ENCODE data around the gene COPG2.

COPG2 gene

DNA sequence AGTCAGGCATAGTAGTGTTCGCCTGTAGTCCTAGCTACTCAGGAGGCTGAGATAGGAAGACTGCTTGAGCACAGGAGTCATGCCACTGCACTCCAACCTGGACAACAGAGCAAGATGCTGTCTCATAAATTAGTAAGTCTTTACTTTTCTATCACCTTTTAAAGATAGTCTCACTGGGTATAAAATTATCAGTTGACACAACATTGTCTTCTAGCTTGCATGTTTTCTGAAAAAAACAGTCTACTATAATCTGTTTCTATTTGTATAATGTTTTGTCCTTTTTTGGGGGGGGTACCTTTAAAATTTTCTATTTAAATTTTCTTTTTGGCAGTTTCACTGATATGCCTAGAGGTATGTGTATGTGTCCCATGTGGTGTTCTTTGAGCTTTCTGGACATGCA lies 39.6 kb downstream of the COPG2 start:
- Histone ChIP-seq H3K9me3 (ENCODE audit: insufficient read depth, low read length) (no peaks in the 10 kb centered on the region), H3K27ac (ENCODE audit: low read length) (no peak overlapping the region), H3K4me3 (ENCODE audit: low read length) (no peak overlapping the region), H3K36me3 (replicated peaks; ENCODE audit: low read depth, low read length) (no peaks in the 10 kb centered on the region), H2AFZ (ENCODE audit: low read depth, low read length) (no peak overlapping the region), H3K79me2 (ENCODE audit: low read length) (no peaks in the 10 kb centered on the region), H3K4me2 (ENCODE audit: low read length) (no peak overlapping the region), H3K9ac (ENCODE audit: low read length) (no peak overlapping the region), H4K20me1 (ENCODE audit: insufficient read depth, low read length) (no peaks in the 10 kb centered on the region), H3K27me3 (ENCODE audit: low read depth, low read length) (no peaks in the 10 kb centered on the region), H3K4me1 (ENCODE audit: low read length) (no peaks in the 10 kb centered on the region)
- TF ChIP-seq EZH2phosphoT487 (IDR thresholded peaks at IDR 0.05; ENCODE audit: low read depth): no peak
- TF ChIP-seq, protein P1, sequence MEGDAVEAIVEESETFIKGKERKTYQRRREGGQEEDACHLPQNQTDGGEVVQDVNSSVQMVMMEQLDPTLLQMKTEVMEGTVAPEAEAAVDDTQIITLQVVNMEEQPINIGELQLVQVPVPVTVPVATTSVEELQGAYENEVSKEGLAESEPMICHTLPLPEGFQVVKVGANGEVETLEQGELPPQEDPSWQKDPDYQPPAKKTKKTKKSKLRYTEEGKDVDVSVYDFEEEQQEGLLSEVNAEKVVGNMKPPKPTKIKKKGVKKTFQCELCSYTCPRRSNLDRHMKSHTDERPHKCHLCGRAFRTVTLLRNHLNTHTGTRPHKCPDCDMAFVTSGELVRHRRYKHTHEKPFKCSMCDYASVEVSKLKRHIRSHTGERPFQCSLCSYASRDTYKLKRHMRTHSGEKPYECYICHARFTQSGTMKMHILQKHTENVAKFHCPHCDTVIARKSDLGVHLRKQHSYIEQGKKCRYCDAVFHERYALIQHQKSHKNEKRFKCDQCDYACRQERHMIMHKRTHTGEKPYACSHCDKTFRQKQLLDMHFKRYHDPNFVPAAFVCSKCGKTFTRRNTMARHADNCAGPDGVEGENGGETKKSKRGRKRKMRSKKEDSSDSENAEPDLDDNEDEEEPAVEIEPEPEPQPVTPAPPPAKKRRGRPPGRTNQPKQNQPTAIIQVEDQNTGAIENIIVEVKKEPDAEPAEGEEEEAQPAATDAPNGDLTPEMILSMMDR (IDR thresholded peaks at IDR 0.05; ENCODE audit: low read depth, low read length): no peak

DNA sequence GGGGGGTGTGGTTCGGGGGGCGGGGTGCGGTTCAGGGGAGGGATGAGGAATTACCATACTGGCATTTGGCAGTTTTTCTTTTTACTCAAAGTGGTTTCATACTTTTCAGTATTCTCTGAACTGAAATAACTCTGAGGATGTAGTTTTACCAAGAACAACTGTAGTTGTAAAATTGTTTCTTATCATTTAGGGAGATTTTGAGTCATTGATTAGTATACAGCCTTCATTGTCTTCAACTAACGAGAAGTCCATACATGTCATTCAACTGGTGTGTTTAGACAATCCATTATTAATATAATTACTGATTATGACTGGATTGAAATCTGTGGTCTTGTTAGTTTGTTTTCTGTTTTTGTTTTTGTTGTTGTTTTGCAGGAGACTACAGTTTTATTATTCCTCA lies 40.8 kb downstream of the COPG2 start:
- H3K9ac ChIP-seq (ENCODE audit: low read length): no peak overlapping the region

DNA sequence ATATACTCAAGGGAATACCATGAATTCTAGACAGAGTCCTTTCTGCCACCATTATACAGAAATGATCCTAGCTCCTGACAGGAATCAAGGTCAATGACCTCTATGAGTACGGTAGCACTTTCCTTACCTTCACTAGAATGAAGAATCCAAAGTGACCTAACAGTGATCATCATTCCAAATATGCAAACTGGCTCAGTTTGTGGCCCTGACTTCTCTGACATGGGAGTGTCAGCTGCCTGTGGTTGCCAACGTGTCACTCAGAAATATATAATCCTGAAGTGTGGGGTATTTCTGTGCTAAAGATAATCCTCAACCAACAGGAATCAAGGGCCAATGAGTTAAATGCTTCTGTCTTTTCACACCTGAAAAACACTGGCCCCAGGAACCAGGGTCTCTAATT lies 45.7 kb downstream of the COPG2 start:
- Histone ChIP-seq H2AFZ (ENCODE audit: low read depth, low read length) (no peak overlapping the region), H3K4me2 (ENCODE audit: low read length) (no peak overlapping the region), H3K9me3 (ENCODE audit: insufficient read depth, low read length) (no peaks in the 10 kb centered on the region), H3K4me1 (ENCODE audit: low read length) (no peaks in the 10 kb centered on the region), H3K4me3 (ENCODE audit: low read length) (no peak overlapping the region), H3K9ac (ENCODE audit: low read length) (no peak overlapping the region), H3K27me3 (ENCODE audit: low read depth, low read length) (no peaks in the 10 kb centered on the region), H3K27ac (ENCODE audit: low read length) (no peak overlapping the region), H3K36me3 (replicated peaks; ENCODE audit: low read depth, low read length) (no peaks in the 10 kb centered on the region), H3K79me2 (ENCODE audit: low read length) (no peaks in the 10 kb centered on the region), H4K20me1 (ENCODE audit: insufficient read depth, low read length) (no peaks in the 10 kb centered on the region)
- TF ChIP-seq, protein P1 (IDR thresholded peaks at IDR 0.05; ENCODE audit: low read depth, low read length): no peak
- no peak for TF ChIP-seq EZH2phosphoT487 (IDR thresholded peaks at IDR 0.05; ENCODE audit: low read depth)

More for the DNA sequence above, 40.8 kb downstream of the COPG2 start:
- no peaks in the 10 kb centered on the region for H3K4me1 ChIP-seq (ENCODE audit: low read length)
- TF ChIP-seq, protein P1 (IDR thresholded peaks at IDR 0.05; ENCODE audit: low read depth, low read length): no peak
- no peak for TF ChIP-seq EZH2phosphoT487 (IDR thresholded peaks at IDR 0.05; ENCODE audit: low read depth)
- H3K4me2 ChIP-seq (ENCODE audit: low read length): no peak overlapping the region
- H3K36me3 ChIP-seq (replicated peaks; ENCODE audit: low read depth, low read length): no peaks in the 10 kb centered on the region
- no peaks in the 10 kb centered on the region for H3K9me3 ChIP-seq (ENCODE audit: insufficient read depth, low read length)
- no peak overlapping the region for H3K4me3 ChIP-seq (ENCODE audit: low read length)
- no peaks in the 10 kb centered on the region for H4K20me1 ChIP-seq (ENCODE audit: insufficient read depth, low read length)
- no peak overlapping the region for H2AFZ ChIP-seq (ENCODE audit: low read depth, low read length)
- H3K27ac ChIP-seq (ENCODE audit: low read length): no peak overlapping the region
- H3K79me2 ChIP-seq (ENCODE audit: low read length): no peaks in the 10 kb centered on the region
- no peaks in the 10 kb centered on the region for H3K27me3 ChIP-seq (ENCODE audit: low read depth, low read length)

DNA sequence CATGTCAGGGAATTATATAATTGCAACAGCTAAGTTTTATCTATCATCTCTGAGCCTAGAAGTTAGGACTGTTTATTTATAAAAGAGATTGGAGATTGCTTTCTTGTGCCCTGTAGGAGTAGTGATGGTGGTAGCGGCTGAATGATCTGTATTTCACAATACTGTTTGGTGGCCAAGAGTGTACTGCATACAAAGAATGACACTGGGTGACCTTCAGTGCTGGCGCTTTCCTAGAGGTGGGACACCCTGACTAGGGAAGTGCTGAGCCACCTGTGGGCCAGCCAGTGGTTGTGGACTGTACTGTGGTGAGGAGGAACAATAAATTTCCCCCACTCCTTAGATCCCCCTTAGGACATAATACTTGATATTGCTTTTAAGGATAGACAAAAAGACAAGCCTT lies 53.0 kb downstream of the COPG2 start:
- Histone ChIP-seq H2AFZ (ENCODE audit: low read depth, low read length) (no peak overlapping the region), H4K20me1 (ENCODE audit: insufficient read depth, low read length) (no peaks in the 10 kb centered on the region), H3K27ac (ENCODE audit: low read length) (no peak overlapping the region), H3K27me3 (ENCODE audit: low read depth, low read length) (no peaks in the 10 kb centered on the region), H3K79me2 (ENCODE audit: low read length) (no peaks in the 10 kb centered on the region), H3K9ac (ENCODE audit: low read length) (no peak overlapping the region), H3K4me3 (ENCODE audit: low read length) (no peak overlapping the region), H3K4me2 (ENCODE audit: low read length) (no peak overlapping the region), H3K9me3 (ENCODE audit: insufficient read depth, low read length) (no peaks in the 10 kb centered on the region), H3K4me1 (ENCODE audit: low read length) (no peaks in the 10 kb centered on the region), H3K36me3 (replicated peaks; ENCODE audit: low read depth, low read length) (peaks cover 3% of the 10 kb centered on the region)
- TF ChIP-seq, protein P1 (IDR thresholded peaks at IDR 0.05; ENCODE audit: low read depth, low read length): no peak
- TF ChIP-seq EZH2phosphoT487 (IDR thresholded peaks at IDR 0.05; ENCODE audit: low read depth): no peak
